HG03196 (cell line): ENCODE results near the gene TTC8.
"Not testable (repeated sequence)": the region's sequence is repeated elsewhere in the genome, so short reads cannot be mapped to it uniquely, and the experiment has no call there.

Source experiments
- ATAC-seq: cut with Tn5 transposase; IDR thresholded peaks from one replicate; pipeline ENCODE4 v1.9.1; 2021; ENCODE audit not compliant: unreplicated experiment

TTC8 gene

GRCh38 chr14:88823968-88824313 is 510 bp upstream of the TTC8 start:
- peak; percentile 0 for ATAC-seq

GRCh38 chr14:88825078-88825458 is 617 bp downstream of the TTC8 start:
- ATAC-seq, result no peak

- no peak for ATAC-seq
Observed at GRCh38 chr14:88825503-88825902, 1.1 kb downstream of the TTC8 start.

GRCh38 chr14:88829188-88829587 is 4.7 kb downstream of the TTC8 start:
- no peak for ATAC-seq

- ATAC-seq, result no peak
Observed at GRCh38 chr14:88829685-88830302, 5.3 kb downstream of the TTC8 start.

- ATAC-seq, result no peak
Observed at GRCh38 chr14:88831284-88831683, 6.8 kb downstream of the TTC8 start.

GRCh38 chr14:88834883-88835431 is 10.5 kb downstream of the TTC8 start:
- ATAC-seq, result no peak

- no peak for ATAC-seq
Observed at GRCh38 chr14:88835661-88836060, 11.2 kb downstream of the TTC8 start.

GRCh38 chr14:88837495-88837894 is 13.0 kb downstream of the TTC8 start:
- no peak for ATAC-seq

- ATAC-seq, result no peak
Observed at GRCh38 chr14:88838015-88838414, 13.6 kb downstream of the TTC8 start.

- ATAC-seq, result no peak
Observed at GRCh38 chr14:88840926-88841325, 16.5 kb downstream of the TTC8 start.

GRCh38 chr14:88841741-88842140 is 17.3 kb downstream of the TTC8 start:
- no peak for ATAC-seq

- ATAC-seq, result no peak
Observed at GRCh38 chr14:88842414-88842813, 18.0 kb downstream of the TTC8 start.

- no peak for ATAC-seq
Observed at GRCh38 chr14:88844980-88845491, 20.6 kb downstream of the TTC8 start.

- no peak for ATAC-seq
Observed at GRCh38 chr14:88848571-88848970, 24.1 kb downstream of the TTC8 start.

- no peak for ATAC-seq
Observed at GRCh38 chr14:88849716-88850115, 25.3 kb downstream of the TTC8 start.

- ATAC-seq, result no peak
Observed at GRCh38 chr14:88851587-88851986, 27.1 kb downstream of the TTC8 start.

- no peak for ATAC-seq
Observed at GRCh38 chr14:88852632-88853031, 28.2 kb downstream of the TTC8 start.

GRCh38 chr14:88853129-88853528 is 28.7 kb downstream of the TTC8 start:
- ATAC-seq, result no peak

GRCh38 chr14:88856786-88857366 is 32.4 kb downstream of the TTC8 start:
- no peak for ATAC-seq

- ATAC-seq, result not testable (repeated sequence)
Observed at GRCh38 chr14:88857861-88858260, 33.4 kb downstream of the TTC8 start.

- ATAC-seq, result not testable (repeated sequence)
Observed at GRCh38 chr14:88859118-88859517, 34.7 kb downstream of the TTC8 start.

- no peak for ATAC-seq
Observed at GRCh38 chr14:88863167-88863566, 38.7 kb downstream of the TTC8 start.
